H1 (cell line): ENCODE data around the gene PATE4. TPM values are rescaled to one million over a fixed set of nuclear protein-coding genes. Genes with fewer than 3 reads are reported as not detected.

ENCODE experiments used
- CTCF ChIA-PET: fragments of 300-600 bp; sonication (Branson Sonifier 250); formaldehyde crosslinking; loops from one replicate; lab custom pipeline; 2021; ENCODE audit not compliant: partially characterized antibody; lab: Charles Lee
- POLR2A ChIA-PET: fragments of 300-600 bp; sonication (Branson Sonifier 250); formaldehyde crosslinking; loops from one replicate; lab custom pipeline; 2021; ENCODE audit warnings: inconsistent platforms; ENCODE audit not compliant: partially characterized antibody; lab: Charles Lee
- DNase-seq, 2 experiments: peaks; one replicate each; pipeline versions ENCODE4 v3.0.0 to v3.0.0-alpha.2; 2010 to 2022; ENCODE audit warnings: low spot score in 2 of 2, low read depth in 1 of 2, mixed read lengths in 1 of 2
- FAIRE-seq: peaks from 2 replicates; lab custom pipeline; 2011; peaks lifted over from hg19 to GRCh38; lab: Jason Lieb, UNC
- H2AFZ ChIP-seq: 2 replicates; pipeline ENCODE4 v1.8.1; 2012; ENCODE audit warnings: low read length, inconsistent platforms
- H2AK5ac ChIP-seq: 2 replicates; pipeline ENCODE4 v1.6.1; 2013; ENCODE audit warnings: low read depth, low read length
- H2BK120ac ChIP-seq: replicated peaks from 2 replicates; pipeline ENCODE3; 2013; ENCODE audit warnings: low read depth, low read length, inconsistent platforms
- H2BK12ac ChIP-seq: 2 replicates; pipeline ENCODE4 v1.6.1; 2013; ENCODE audit warnings: low read depth, low read length
- H2BK15ac ChIP-seq: 2 replicates; pipeline ENCODE4 v1.6.1; 2013; ENCODE audit warnings: low read length
- H2BK20ac ChIP-seq: 2 replicates; pipeline ENCODE4 v1.6.1; 2013; ENCODE audit warnings: low read length
- H2BK5ac ChIP-seq: 2 replicates; pipeline ENCODE4 v1.6.1; 2013; ENCODE audit warnings: low read depth, low read length
- H3K14ac ChIP-seq: 2 replicates; pipeline ENCODE4 v1.6.1; 2013; ENCODE audit warnings: inconsistent platforms; ENCODE audit not compliant: insufficient read length
- H3K18ac ChIP-seq: 2 replicates; pipeline ENCODE4 v1.6.1; 2013; ENCODE audit warnings: low read length; ENCODE audit errors: extremely low read depth
- H3K23ac ChIP-seq: 2 replicates; pipeline ENCODE4 v1.6.1; 2013; ENCODE audit warnings: inconsistent platforms; ENCODE audit not compliant: insufficient read length
- H3K23me2 ChIP-seq: 2 replicates; pipeline ENCODE4 v1.6.1; 2013; ENCODE audit warnings: low read depth, low read length
- H3K27ac ChIP-seq: 2 replicates; pipeline ENCODE4 v1.6.1; 2011; ENCODE audit warnings: low read depth, low read length, inconsistent platforms
- H3K27me3 ChIP-seq, 4 experiments: replicated peaks in 1 of 4; 1 replicate in 1 of 4; 2 replicates in 3 of 4; pipeline versions ENCODE4 v1.6.1 to v1.8.1; 2011 to 2013; ENCODE audit warnings: low read length in 3 of 4, mild to moderate bottlenecking in 3 of 4, inconsistent platforms in 2 of 4, mixed read lengths in 2 of 4, moderate library complexity in 1 of 4; ENCODE audit not compliant: control insufficient read depth in 3 of 4, insufficient read depth in 3 of 4; ENCODE audit errors: extremely low read depth in 1 of 4
- H3K36me3 ChIP-seq, 4 experiments: 2 replicates each; pipeline versions ENCODE4 v1.6.1 to v1.8.1; 2011 to 2013; ENCODE audit warnings: mild to moderate bottlenecking in 4 of 4, low read length in 3 of 4, moderate library complexity in 2 of 4, control low read depth in 1 of 4, inconsistent platforms in 1 of 4; ENCODE audit not compliant: insufficient read depth in 4 of 4, control insufficient read depth in 2 of 4
- H3K4ac ChIP-seq: replicated peaks from 2 replicates; pipeline ENCODE3; 2013; ENCODE audit warnings: low read length, low read depth, mixed read lengths, inconsistent platforms; ENCODE audit not compliant: insufficient read length
- H3K4me1 ChIP-seq, 4 experiments: replicated peaks in 1 of 4; 1 replicate in 1 of 4; 2 replicates in 3 of 4; pipeline versions ENCODE4 v1.6.1 to v1.8.1; 2011 to 2013; ENCODE audit warnings: low read length in 3 of 4, inconsistent platforms in 2 of 4, mixed read lengths in 1 of 4; ENCODE audit not compliant: insufficient read depth in 4 of 4, control insufficient read depth in 3 of 4
- H3K4me2 ChIP-seq, 2 experiments: 2 replicates each; pipeline versions ENCODE4 v1.6.1 to v1.8.1; 2011 to 2013; ENCODE audit warnings: low read depth in 2 of 2, low read length in 2 of 2, control low read depth in 1 of 2, inconsistent platforms in 1 of 2, mild to moderate bottlenecking in 1 of 2; ENCODE audit not compliant: insufficient read depth in 1 of 2
- H3K4me3 ChIP-seq, 4 experiments: fragments of 200-600, 300-600 bp in 1 of 4; sonication (generic), shearing (Covaris generic), sonication (Bioruptor Twin) in 1 of 4; 2 replicates each; pipeline versions ENCODE4 v1.5.1 to v1.8.1; 2011 to 2016; ENCODE audit warnings: low read length in 4 of 4, low read depth in 3 of 4, control low read depth in 2 of 4, inconsistent platforms in 2 of 4, mild to moderate bottlenecking in 2 of 4, mixed read lengths in 1 of 4, moderate library complexity in 1 of 4; ENCODE audit not compliant: insufficient read depth in 2 of 4; ENCODE audit errors: extremely low read depth in 1 of 4
- H3K56ac ChIP-seq: replicated peaks from 2 replicates; pipeline ENCODE3; 2013; ENCODE audit warnings: low read depth, mild to moderate bottlenecking, mixed read lengths, low read length, inconsistent platforms; ENCODE audit not compliant: insufficient read length
- H3K79me1 ChIP-seq: 2 replicates; pipeline ENCODE4 v1.6.1; 2013; ENCODE audit warnings: low read depth, low read length, control low read depth
- H3K79me2 ChIP-seq, 2 experiments: 2 replicates each; pipeline versions ENCODE4 v1.6.1 to v1.8.1; 2012 to 2013; ENCODE audit warnings: low read length in 2 of 2, mild to moderate bottlenecking in 2 of 2, inconsistent platforms in 1 of 2; ENCODE audit not compliant: insufficient read depth in 2 of 2, control insufficient read depth in 1 of 2
- H3K9ac ChIP-seq, 4 experiments: replicated peaks in 1 of 4; 1 replicate in 1 of 4; 2 replicates in 3 of 4; pipeline versions ENCODE4 v1.6.1 to v1.8.1; 2011 to 2013; ENCODE audit warnings: low read depth in 3 of 4, low read length in 3 of 4, control low read depth in 2 of 4, mild to moderate bottlenecking in 2 of 4, moderate library complexity in 2 of 4, inconsistent platforms in 1 of 4; ENCODE audit errors: extremely low read depth in 1 of 4
- H3K9me3 ChIP-seq, 2 experiments: 2 replicates each; pipeline versions ENCODE4 v1.6.1 to v1.8.1; 2012 to 2013; ENCODE audit warnings: mild to moderate bottlenecking in 2 of 2, moderate library complexity in 2 of 2, control low read depth in 1 of 2, inconsistent platforms in 1 of 2, low read depth in 1 of 2, low read length in 1 of 2, mixed read lengths in 1 of 2; ENCODE audit not compliant: insufficient read depth in 2 of 2
- H4K20me1 ChIP-seq, 2 experiments: replicated peaks in 1 of 2; 2 replicates each; pipeline versions ENCODE3 to v1.8.1; 2011 to 2013; ENCODE audit warnings: inconsistent platforms in 2 of 2, low read length in 2 of 2, mild to moderate bottlenecking in 1 of 2; ENCODE audit not compliant: insufficient read depth in 2 of 2, control insufficient read depth in 1 of 2
- H4K5ac ChIP-seq: 2 replicates; pipeline ENCODE4 v1.6.1; 2013; ENCODE audit warnings: low read length, low read depth, mixed read lengths, inconsistent platforms; ENCODE audit not compliant: insufficient read length
- H4K8ac ChIP-seq: 2 replicates; pipeline ENCODE4 v1.8.0; 2013; ENCODE audit warnings: mild to moderate bottlenecking, moderate library complexity, low read length, inconsistent platforms; ENCODE audit not compliant: insufficient read depth; ENCODE audit errors: extremely low read depth
- H4K91ac ChIP-seq: replicated peaks from 2 replicates; pipeline ENCODE3; 2013; ENCODE audit warnings: low read length, mixed read lengths, inconsistent platforms; ENCODE audit not compliant: insufficient read length
- ATF3 ChIP-seq: IDR thresholded peaks from 2 replicates; pipeline ENCODE4 v1.6.1; 2011; ENCODE audit warnings: low read depth, mild to moderate bottlenecking, low read length; ENCODE audit not compliant: insufficient read depth
- CTCF ChIP-seq, 3 experiments: IDR thresholded peaks; 1 replicate in 2 of 3; 2 replicates in 1 of 3; pipeline versions ENCODE4 v1.5.1 to v1.6.1; 2011; ENCODE audit warnings: low read length in 3 of 3, mild to moderate bottlenecking in 3 of 3, inconsistent platforms in 2 of 3, low read depth in 1 of 3, moderate library complexity in 1 of 3; ENCODE audit not compliant: insufficient read depth in 1 of 3; ENCODE audit errors: control extremely low read depth in 1 of 3
- EGR1 ChIP-seq: IDR thresholded peaks from 2 replicates; pipeline ENCODE4 v1.6.1; 2011; ENCODE audit warnings: low read depth, low read length, borderline replicate concordance
- FOSL1 ChIP-seq: IDR thresholded peaks from 2 replicates; pipeline ENCODE4 v1.6.1; 2011; ENCODE audit warnings: mild to moderate bottlenecking, low read depth, low read length, moderate library complexity; ENCODE audit not compliant: insufficient read depth
- KDM1A ChIP-seq: fragments of 200-600, 300-600 bp; sonication (generic); IDR thresholded peaks from 2 replicates; pipeline ENCODE4 v1.7.1; 2016; ENCODE audit warnings: mild to moderate bottlenecking, low read length, borderline replicate concordance
- TAF1 ChIP-seq: IDR thresholded peaks from 2 replicates; pipeline ENCODE4 v1.6.1; 2011; ENCODE audit warnings: mild to moderate bottlenecking, low read depth, low read length
- TBP ChIP-seq: IDR thresholded peaks from 2 replicates; pipeline ENCODE4 v1.6.1; 2011; ENCODE audit warnings: low read depth, low read length, improper control_type of control experiment
- WGBS, 2 experiments: shearing (Covaris generic) in 1 of 2; methylation state at CpG; one replicate each; pipeline versions ENCODE4 v1.1.6 to v1.1.7; 2013 to 2015; ENCODE audit warnings: low lambda C conversion rate in 2 of 2, mixed read lengths in 2 of 2, inconsistent platforms in 1 of 2, low coverage in 1 of 2, missing lambda C conversion rate in 1 of 2; ENCODE audit not compliant: insufficient replicate concordance in 2 of 2, insufficient coverage in 1 of 2, insufficient read length in 1 of 2; ENCODE audit errors: extremely low coverage in 1 of 2, missing lambda C conversion rate in 1 of 2; 5-methylcytosine and 5-hydroxymethylcytosine counted together
- polyA plus RNA-seq, 7 experiments: library from polyadenylated mRNA; depleted of rRNA in 3 of 7; stranded (reverse) in 5 of 7; unstranded in 2 of 7; fragments of >200 nt in 5 of 7; fragments of 200-250 nt in 2 of 7; gene quantifications; 1 replicate in 5 of 7; 2 replicates in 1 of 7; 4 replicates in 1 of 7; pipeline versions ENCODE4 v1.2.1 to v1.2.3, GENCODE V29; 2011 to 2013; ENCODE audit warnings: missing spikeins in 2 of 7, mixed read lengths in 2 of 7
- total RNA-seq: library from RNA; stranded (reverse); fragmentation: NEBNext Ultra II Directional; extraction: Animal tissue kit (Norgen Biotek cat#: 25700); gene quantifications from 2 replicates; pipeline ENCODE4 v1.2.1, GENCODE V29; 2021

PATE4 gene
- total and polyA plus RNA-seq, 2 of the 8 experiments (the other 6 are each of a cell fraction or from before 2014, with no cell fraction given) = not detected

DNA sequence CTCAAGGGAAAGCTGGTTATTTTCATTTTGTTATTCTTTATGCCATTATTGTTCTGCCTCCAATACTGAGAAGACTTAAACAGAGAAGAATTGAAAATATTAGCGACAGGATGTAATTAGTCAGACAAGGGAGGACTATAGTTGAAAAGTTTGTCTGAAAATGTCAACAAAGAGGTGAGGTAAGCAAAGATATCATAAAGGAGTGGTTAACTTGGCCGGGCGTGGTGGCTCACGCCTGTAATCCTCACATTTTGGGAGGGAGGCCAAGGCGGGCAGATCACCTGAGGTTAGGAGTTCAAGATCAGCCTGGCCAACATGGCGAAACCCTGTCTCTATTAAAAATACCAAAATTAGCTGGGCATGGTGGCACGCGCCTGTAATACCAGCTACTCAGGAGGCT lies 50.3 kb downstream of the PATE4 start:
- H3K79me1 ChIP-seq = no peaks in the 10 kb centered on the region
- no peak overlapping the region for H2AFZ ChIP-seq
- DNase-seq = no peak
- H3K4ac ChIP-seq = no peak overlapping the region
- WGBS, 2 experiments = 86% methylated on average over 8 of the region's 8 CpGs; no CpG with 5 or more reads in 1 of the 2 experiments
- H3K14ac ChIP-seq = no peak overlapping the region
- H3K4me3 ChIP-seq = no peak overlapping the region
- H4K8ac ChIP-seq = no peak overlapping the region
- no peak overlapping the region for H2BK15ac ChIP-seq
- no peak overlapping the region for H4K91ac ChIP-seq
- no peak overlapping the region for H2BK120ac ChIP-seq
- H3K27ac ChIP-seq = no peak overlapping the region
- H3K4me2 ChIP-seq = no peak overlapping the region
- no peak overlapping the region for H2BK12ac ChIP-seq
- peaks cover 0 to 3% (median 2%) of the 10 kb centered on the region in 4 experiments; a peak in 4 of 7 replicates for H3K27me3 ChIP-seq
- no peaks in the 10 kb centered on the region for H3K4me1 ChIP-seq
- ChIA-PET POLR2A (no interaction called here), CTCF (interaction anchor here (0.6 kb wide), 1 partner anchor 1588 kb away, joined by 3 read pairs; no protein-coding TSS in a partner anchor)
- H3K23me2 ChIP-seq = peaks cover 3% of the 10 kb centered on the region; the same call in 1 of the 2 replicates
- H3K23ac ChIP-seq = no peak overlapping the region
- H3K36me3 ChIP-seq = no peaks in the 10 kb centered on the region
- H3K79me2 ChIP-seq = no peaks in the 10 kb centered on the region
- H2BK20ac ChIP-seq = no peak overlapping the region
- H3K56ac ChIP-seq = no peak overlapping the region
- no peak overlapping the region for H3K9ac ChIP-seq
- no peak overlapping the region for H4K5ac ChIP-seq
- H2BK5ac ChIP-seq = no peak overlapping the region
- peaks cover 10 to 12% of the 10 kb centered on the region in 2 experiments for H3K9me3 ChIP-seq
- no peak for FAIRE-seq
- no peak overlapping the region for H3K18ac ChIP-seq
- no peaks in the 10 kb centered on the region for H4K20me1 ChIP-seq
- TF ChIP-seq TAF1 (no peak), FOSL1 (no peak), EGR1 (no peak), TBP (no peak), KDM1A (no peak), CTCF (IDR thresholded peaks at IDR 0.05; ENCODE audit: control extremely low read depth in 1 of 3, insufficient read depth in 1 of 3, low read depth in 1 of 3, low read length in 3 of 3) (no peak), ATF3 (no peak)
- no peak overlapping the region for H2AK5ac ChIP-seq
